Activated CD4-positive, alpha-beta T cell treated with anti-CD3 and anti-CD28 coated beads for 36 hours (primary cell): ENCODE data around the gene KRTAP10-7. TPM values are rescaled to one million over a fixed set of nuclear protein-coding genes. Genes with fewer than 3 reads are reported as not detected.
"Not testable (repeated sequence)": the region's sequence is repeated elsewhere in the genome, so short reads cannot be mapped to it uniquely, and the experiment has no call there.

Experiments used
- ATAC-seq: fragments of 200-7000 bp; cut with Tn5 transposase; one replicate; pipeline ENCODE4 v1.10.0; 2021; ENCODE audit warnings: mild to moderate bottlenecking, moderate library complexity
- CTCF ChIA-PET: fragments of 350-600 bp; sonication (Branson Sonifier 250); formaldehyde crosslinking; loops from one replicate; lab custom pipeline; 2021; ENCODE audit warnings: antibody characterized with exemption; lab: Charles Lee
- POLR2A ChIA-PET: fragments of 350-600 bp; sonication (Branson Sonifier 250); formaldehyde crosslinking; loops from one replicate; lab custom pipeline; 2021; ENCODE audit warnings: antibody characterized with exemption, inconsistent platforms; lab: Charles Lee
- DNase-seq: peaks from one replicate; pipeline ENCODE4 v3.0.0-alpha.2; 2020
- H3K27ac Mint-ChIP-seq: one replicate; pipeline ENCODE4 v1.8.0; 2021; ENCODE audit warnings: mixed read lengths
- H3K27me3 Mint-ChIP-seq: one replicate; pipeline ENCODE4 v1.8.0; 2021; ENCODE audit warnings: mixed read lengths
- H3K36me3 Mint-ChIP-seq: one replicate; pipeline ENCODE4 v1.8.0; 2021; ENCODE audit warnings: low read depth, mixed read lengths
- H3K4me1 Mint-ChIP-seq: one replicate; pipeline ENCODE4 v1.8.0; 2021; ENCODE audit warnings: mixed read lengths
- H3K4me3 Mint-ChIP-seq: one replicate; pipeline ENCODE4 v1.8.0; 2021; ENCODE audit warnings: mild to moderate bottlenecking, moderate library complexity, mixed read lengths
- H3K9me3 Mint-ChIP-seq: one replicate; pipeline ENCODE4 v1.8.0; 2021; ENCODE audit warnings: low read depth, mixed read lengths
- intact Hi-C, 2 experiments: fragments of 100-400 bp; cut with DNase I in 1 of 2; cut with micrococcal nuclease in 1 of 2; formaldehyde crosslinking; loops; one replicate each; pipeline versions ENCODE4 v1.14.2 to v1.15.1; 2022 to 2024; cut with DNase I, micrococcal nuclease
- total RNA-seq, 2 experiments: library from RNA; stranded (reverse); gene quantifications; one replicate each; pipeline ENCODE4 v1.2.3, GENCODE V29; 2021

Gene KRTAP10-7
- total RNA-seq, result not detected

- H3K9me3 Mint-ChIP-seq, ATAC-seq, H3K27me3 Mint-ChIP-seq, H3K4me1 Mint-ChIP-seq, POLR2A ChIA-PET, H3K36me3 Mint-ChIP-seq, H3K27ac Mint-ChIP-seq, CTCF ChIA-PET, DNase-seq, intact Hi-C loops, H3K4me3 Mint-ChIP-seq: not testable (repeated sequence)
These were observed at the start of gene KRTAP10-7 for GRCh38 chr21:44600118-44600978. TSS of gene KRTAP10-7 (plus strand) at chr21:44600597. CDS start at chr21:44600622, 25 bp downstream.

DNA sequence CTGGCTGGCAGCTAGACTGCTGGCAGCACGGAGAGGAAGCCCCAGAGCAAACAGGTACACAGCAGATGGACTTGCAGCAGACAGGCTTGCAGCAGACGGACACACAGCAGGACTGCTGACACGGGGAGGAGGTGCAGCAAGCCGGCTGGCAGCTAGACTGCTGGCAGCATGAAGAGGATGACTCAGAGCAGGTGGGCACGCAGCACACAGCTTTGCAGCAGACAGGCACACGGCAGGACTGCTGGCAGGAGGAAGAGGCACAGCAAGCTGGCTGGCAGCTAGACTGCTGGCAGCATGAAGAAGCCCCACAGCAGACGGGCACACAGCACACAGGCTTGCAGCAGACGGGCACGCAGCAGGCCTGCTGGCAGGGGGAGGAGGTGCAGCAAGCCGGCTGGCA, 49.6 kb upstream of the KRTAP10-7 start:
- intact Hi-C loops, result no loop called here
- H3K4me3 Mint-ChIP-seq, result no peak overlapping the region
- ATAC-seq, result no peak
- no peak for DNase-seq
- no peak overlapping the region for H3K27ac Mint-ChIP-seq
- H3K27me3 Mint-ChIP-seq, result no peaks in the 10 kb centered on the region
- H3K9me3 Mint-ChIP-seq, result peaks cover 24% of the 10 kb centered on the region
- ChIA-PET POLR2A (interaction anchor here (1.0 kb wide), 1 partner anchor 215 kb away, joined by 3 read pairs; no protein-coding TSS in a partner anchor), CTCF (interaction anchor here (0.8 kb wide), 1 partner anchor 10 kb away, joined by 3 read pairs; no protein-coding TSS in a partner anchor)
- peaks cover 23% of the 10 kb centered on the region for H3K4me1 Mint-ChIP-seq
- H3K36me3 Mint-ChIP-seq, result peaks cover 13% of the 10 kb centered on the region

DNA sequence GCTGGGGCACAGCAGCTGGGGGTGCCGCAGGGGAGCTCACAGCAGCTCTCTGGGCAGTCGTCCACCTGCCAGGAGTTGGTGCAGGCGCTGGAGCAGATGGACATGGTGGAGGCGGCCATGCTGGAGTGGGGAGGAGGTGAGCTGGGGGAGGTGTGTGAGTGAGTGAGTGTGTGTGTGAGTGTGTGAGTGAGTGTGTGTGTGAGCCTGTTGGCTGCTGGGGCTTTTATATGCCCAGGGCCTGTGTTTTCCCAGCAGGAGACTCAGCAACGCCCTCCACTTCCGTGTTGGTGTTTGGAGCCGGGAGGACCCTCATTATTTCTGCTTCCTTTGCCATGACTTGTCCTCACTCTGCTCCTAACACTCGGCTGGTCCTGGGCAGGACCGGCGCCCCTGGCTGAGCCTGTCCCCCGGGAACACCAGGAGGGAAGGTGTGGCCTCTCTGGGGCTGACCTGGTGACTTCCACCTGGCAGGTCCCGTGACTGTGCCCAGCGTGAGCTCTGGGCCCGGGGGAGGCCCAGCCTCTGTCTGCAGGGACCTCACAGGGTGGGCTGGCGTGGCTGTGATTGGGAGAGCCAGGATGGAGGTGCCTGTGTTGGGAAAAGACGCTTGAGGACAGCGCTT, 48.9 kb upstream of the KRTAP10-7 start, which contains the start of gene KRTAP10-2:
Gene KRTAP10-2 (minus strand): TSS at position 166 of the 622 bp plus-strand sequence. CDS start 47 bp downstream, at position 119.
- DNase-seq (no peak), ATAC-seq (no peak)
- Mint-ChIP-seq H3K27me3 (no peaks in the 10 kb centered on the region), H3K9me3 (peaks cover 22% of the 10 kb centered on the region), H3K27ac (no peak within 1 kb of the TSS), H3K4me3 (no peak within 1 kb of the TSS), H3K36me3 (peaks cover 13% of the 10 kb centered on the region), H3K4me1 (peaks cover 23% of the 10 kb centered on the region)
- ChIA-PET POLR2A (interaction anchor here (1.0 kb wide), 1 partner anchor 214 kb away, joined by 3 read pairs; no protein-coding TSS in a partner anchor), CTCF (interaction anchor here (0.8 kb wide), 1 partner anchor 10 kb away, joined by 3 read pairs; no protein-coding TSS in a partner anchor)
- intact Hi-C loops, result no loop called here

DNA sequence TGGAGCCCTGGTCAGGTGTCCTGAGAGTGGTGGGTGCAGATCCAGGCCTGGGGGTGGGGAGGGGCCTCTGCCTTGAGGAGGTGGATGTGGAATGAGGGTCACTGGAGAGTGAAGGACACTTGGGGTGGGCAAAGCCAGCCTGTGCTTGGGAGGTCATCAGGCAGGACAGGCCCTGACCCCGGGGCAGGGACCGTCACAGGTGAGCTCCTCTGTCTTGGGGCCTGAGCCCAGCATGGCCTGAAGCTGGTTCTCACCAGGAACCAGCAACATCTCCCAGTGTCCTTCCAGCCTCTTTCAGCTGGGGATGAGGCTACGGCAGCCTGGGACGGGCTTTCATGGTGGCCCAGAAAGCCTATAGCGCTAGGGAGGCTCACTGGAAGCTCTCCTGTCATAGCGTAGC, 48.3 kb upstream of the KRTAP10-7 start:
- H3K36me3 Mint-ChIP-seq, result peaks cover 6% of the 10 kb centered on the region
- ATAC-seq, result no peak
- intact Hi-C loops, result no loop called here
- ChIA-PET POLR2A (no interaction called here), CTCF (no interaction called here)
- peaks cover 15% of the 10 kb centered on the region for H3K9me3 Mint-ChIP-seq
- no peak overlapping the region for H3K4me3 Mint-ChIP-seq
- H3K4me1 Mint-ChIP-seq, result peaks cover 17% of the 10 kb centered on the region
- H3K27ac Mint-ChIP-seq, result no peak overlapping the region
- H3K27me3 Mint-ChIP-seq, result no peaks in the 10 kb centered on the region
- no peak for DNase-seq

DNA sequence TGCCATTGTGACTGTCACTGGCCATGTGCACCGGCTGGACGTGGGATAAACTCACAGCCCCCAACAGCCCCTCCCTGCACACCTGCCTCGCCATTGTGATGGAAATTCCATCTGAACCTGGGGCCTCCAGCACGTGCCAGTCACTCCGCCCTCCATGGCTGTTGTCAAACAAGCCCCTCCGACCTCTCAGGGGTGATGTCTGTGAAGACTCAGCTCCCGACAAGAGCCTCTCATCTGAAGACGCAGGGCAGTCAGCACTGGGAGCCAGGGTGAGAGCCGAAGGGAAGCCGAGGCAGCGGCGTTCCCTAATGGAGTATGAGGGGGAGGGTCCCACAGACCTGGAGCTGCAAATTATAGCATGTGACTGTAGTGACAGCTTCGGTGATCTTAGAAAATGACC, 47.7 kb upstream of the KRTAP10-7 start:
- intact Hi-C loops, result no loop called here

DNA sequence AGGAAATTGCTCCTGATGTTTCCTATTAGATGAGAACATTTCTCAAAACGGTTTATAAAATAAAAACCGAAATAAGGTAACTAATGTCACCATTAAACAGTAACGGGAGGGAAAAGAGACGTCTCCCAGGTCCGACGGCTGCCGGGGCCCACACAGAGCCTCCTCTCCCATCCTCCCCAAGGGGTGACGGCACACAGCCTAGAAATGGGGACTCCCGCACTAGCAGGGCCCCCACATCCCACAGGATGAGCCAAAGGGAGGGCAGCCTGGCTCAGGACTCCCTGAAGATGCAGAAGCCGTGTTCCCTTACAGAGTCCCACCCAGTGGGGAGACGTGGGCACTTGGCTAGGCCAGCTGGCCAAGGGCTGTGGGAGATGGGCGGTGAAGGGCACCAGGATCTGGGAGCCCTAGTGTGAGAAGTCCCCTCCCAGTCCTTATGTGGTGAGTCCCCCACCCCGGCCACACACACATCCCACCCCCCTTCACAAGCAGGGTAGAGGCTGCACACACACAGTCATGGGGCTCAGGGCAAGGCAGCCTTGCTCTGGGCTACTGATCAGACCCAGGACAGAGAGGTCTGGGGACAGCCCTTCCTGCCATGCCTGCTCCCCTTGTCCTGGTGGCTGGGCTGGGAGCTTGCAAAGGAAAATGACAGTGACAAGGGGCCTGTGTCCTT, 45.1 kb upstream of the KRTAP10-7 start:
- Mint-ChIP-seq H3K4me3 (no peak overlapping the region), H3K9me3 (peaks cover 10% of the 10 kb centered on the region)

More for the DNA sequence above, 47.7 kb upstream of the KRTAP10-7 start:
- no peak for DNase-seq
- H3K27me3 Mint-ChIP-seq, result no peaks in the 10 kb centered on the region
- H3K4me3 Mint-ChIP-seq, result no peak overlapping the region
- POLR2A ChIA-PET, result no interaction called here
- CTCF ChIA-PET, result no interaction called here
- no peak overlapping the region for H3K27ac Mint-ChIP-seq
- H3K36me3 Mint-ChIP-seq, result peaks cover under 1% of the 10 kb centered on the region
- ATAC-seq, result no peak
- H3K9me3 Mint-ChIP-seq, result peaks cover 10% of the 10 kb centered on the region
- peaks cover 12% of the 10 kb centered on the region for H3K4me1 Mint-ChIP-seq

DNA sequence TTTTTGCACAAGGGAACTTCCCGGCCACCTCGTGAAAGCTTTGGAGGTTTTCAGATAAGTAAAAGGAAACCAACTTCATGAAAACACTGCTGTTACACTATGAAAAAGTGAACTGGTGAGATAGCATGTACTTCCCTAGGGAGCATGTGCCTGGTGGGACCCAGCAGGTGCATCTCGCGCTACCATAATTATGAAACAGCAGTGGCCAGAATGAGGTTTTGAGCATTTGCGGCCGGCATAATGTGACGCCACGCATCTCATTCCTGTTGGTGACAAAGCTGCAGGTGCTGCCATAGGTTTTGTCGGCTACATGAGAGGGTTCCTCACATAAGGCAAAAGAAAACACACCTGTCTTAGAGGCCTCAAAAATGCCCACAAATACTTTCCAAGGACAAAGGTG, 43.5 kb upstream of the KRTAP10-7 start:
- Mint-ChIP-seq H3K27me3 (no peaks in the 10 kb centered on the region), H3K4me1 (no peaks in the 10 kb centered on the region), H3K36me3 (peaks cover 2% of the 10 kb centered on the region), H3K9me3 (peaks cover 17% of the 10 kb centered on the region), H3K4me3 (no peak overlapping the region), H3K27ac (no peak overlapping the region)
- DNase-seq (no peak), ATAC-seq (no peak)
- ChIA-PET CTCF (interaction anchor here (1.0 kb wide), 1 partner anchor 10 kb away, joined by 6 read pairs; no protein-coding TSS in a partner anchor), POLR2A (interaction anchor here (0.7 kb wide), 1 partner anchor 204 kb away, joined by 6 read pairs; no protein-coding TSS in a partner anchor)
- intact Hi-C loops, result no loop called here

More for the DNA sequence above, 45.1 kb upstream of the KRTAP10-7 start:
- intact Hi-C loops, result no loop called here
- Mint-ChIP-seq H3K36me3 (no peaks in the 10 kb centered on the region), H3K27ac (no peak overlapping the region), H3K27me3 (no peaks in the 10 kb centered on the region), H3K4me1 (no peaks in the 10 kb centered on the region)
- CTCF ChIA-PET, result interaction anchor here (0.8 kb wide), 1 partner anchor 73 kb away, joined by 3 read pairs; no protein-coding TSS in a partner anchor
- POLR2A ChIA-PET, result no interaction called here
- ATAC-seq (no peak), DNase-seq (no peak)

GRCh38 chr21:44557491-44558328, 42.7 kb upstream of the KRTAP10-7 start:
- Mint-ChIP-seq H3K9me3 (peaks cover 22% of the 10 kb centered on the region), H3K4me3 (no peak overlapping the region), H3K27me3 (no peaks in the 10 kb centered on the region), H3K27ac (no peak overlapping the region), H3K4me1 (no peaks in the 10 kb centered on the region), H3K36me3 (peaks cover 2% of the 10 kb centered on the region)
- ChIA-PET POLR2A (no interaction called here), CTCF (interaction anchor here (1.0 kb wide), 1 partner anchor 10 kb away, joined by 6 read pairs; no protein-coding TSS in a partner anchor)
- intact Hi-C loops, result no loop called here
- DNase-seq, result no peak
- ATAC-seq, result no peak

- DNase-seq, POLR2A ChIA-PET, H3K36me3 Mint-ChIP-seq, intact Hi-C loops, CTCF ChIA-PET, H3K27ac Mint-ChIP-seq, H3K4me1 Mint-ChIP-seq, H3K27me3 Mint-ChIP-seq, ATAC-seq, H3K4me3 Mint-ChIP-seq: not testable (repeated sequence)
- H3K9me3 Mint-ChIP-seq, result peaks cover 20% of the 10 kb centered on the region
These were observed 42.1 kb upstream of the KRTAP10-7 start for GRCh38 chr21:44558329-44558675.

GRCh38 chr21:44558695-44559094, 41.7 kb upstream of the KRTAP10-7 start, which contains the start of gene KRTAP10-3:
TSS of gene KRTAP10-3 (minus strand) at chr21:44558795. CDS start at chr21:44558715, 80 bp downstream.
- Mint-ChIP-seq H3K4me3 (no peak within 1 kb of the TSS), H3K27me3 (no peaks in the 10 kb centered on the region), H3K4me1 (no peaks in the 10 kb centered on the region), H3K9me3 (peaks cover 19% of the 10 kb centered on the region), H3K36me3 (peaks cover 2% of the 10 kb centered on the region), H3K27ac (no peak within 1 kb of the TSS)
- no peak for ATAC-seq
- POLR2A ChIA-PET, result no interaction called here
- CTCF ChIA-PET, result no interaction called here
- intact Hi-C loops, result no loop called here
- no peak for DNase-seq
